ENCODE results near the gene RXRA. TPM values are rescaled to one million over a fixed set of nuclear protein-coding genes. Genes with fewer than 3 reads are reported as not detected.

The RXRA gene
- total and polyA plus RNA-seq, 10 of the 15 experiments (the other 5 are each of a cell fraction or from before 2014, with no cell fraction given): 0.89 to 36.8 (median 11.1) TPM

GRCh38 chr9:134320868-134321471 is 5.3 kb upstream of the RXRA start:
- H3K4me1 ChIP-seq (ENCODE audit: control insufficient read depth, insufficient read depth, low read length): no peaks in the 10 kb centered on the region
- H2AFZ ChIP-seq (ENCODE audit: control insufficient read depth, low read depth, low read length): no peak overlapping the region
- WGBS (ENCODE audit: insufficient coverage, insufficient replicate concordance, low lambda C conversion rate, missing lambda C conversion rate): 5% methylated on average over 22 of the region's 22 CpGs
- H3K4me2 ChIP-seq (ENCODE audit: control insufficient read depth, insufficient read depth): no peak overlapping the region
- in situ Hi-C loops (cut with MboI): no loop called here
- SMC1A ChIA-PET (ENCODE audit: uncharacterized antibody, unreplicated experiment): no interaction called here
- no peaks in the 10 kb centered on the region for H3K36me3 ChIP-seq (ENCODE audit: control insufficient read depth in 2 of 2, insufficient read depth in 2 of 2, low read length in 1 of 2)
- RAD21 ChIA-PET (ENCODE audit: unreplicated experiment): no interaction called here
- ATAC-seq (no peak), DNase-seq (ENCODE audit: low read depth, low spot score) (no peak), FAIRE-seq (no peak)
- no peaks in the 10 kb centered on the region for H4K20me1 ChIP-seq (ENCODE audit: control insufficient read depth, insufficient read depth)
- no TSS peak for BruUV-seq (replicated peaks)
- POLR2A ChIA-PET: no interaction called here
- TF ChIP-seq CBX5 (IDR thresholded peaks at IDR 0.05; ENCODE audit: low read depth) (no peak), RBBP5 (conservative IDR thresholded peaks at IDR 0.05) (no peak), ETV6 (conservative IDR thresholded peaks at IDR 0.05 in 1 of 2, IDR thresholded peaks at IDR 0.05 in 1 of 2; ENCODE audit: borderline replicate concordance in 1 of 2, low read depth in 1 of 2) (no peak), ZSCAN29 (IDR thresholded peaks at IDR 0.05) (no peak), CREB1 (IDR thresholded peaks at IDR 0.05; ENCODE audit: low read depth) (no peak), RFX5 (IDR thresholded peaks at IDR 0.05; ENCODE audit: low read depth, low read length) (no peak), MYC (IDR thresholded peaks at IDR 0.05; ENCODE audit: insufficient read depth, insufficient read length, insufficient replicate concordance, low read length, severe bottlenecking) (no peak), CREM (IDR thresholded peaks at IDR 0.05; ENCODE audit: low read depth) (no peak), IRF5 (IDR thresholded peaks at IDR 0.05; ENCODE audit: borderline replicate concordance) (no peak), NFXL1 (IDR thresholded peaks at IDR 0.05; ENCODE audit: borderline replicate concordance) (no peak), CHD2 (IDR thresholded peaks at IDR 0.05; ENCODE audit: borderline replicate concordance, low read depth, low read length) (no peak), RAD21 (IDR thresholded peaks at IDR 0.05; ENCODE audit: insufficient read depth, low read depth, low read length) (no peak), TAF1 (IDR thresholded peaks at IDR 0.05; ENCODE audit: borderline replicate concordance, low read depth, low read length) (no peak)
- H3K9me3 ChIP-seq (replicated peaks; ENCODE audit: control insufficient read depth, insufficient read depth, low read length): no peaks in the 10 kb centered on the region
- H3K27me3 ChIP-seq (replicated peaks in 1 of 2; ENCODE audit: control insufficient read depth in 2 of 2, insufficient read depth in 2 of 2, low read length in 1 of 2): peaks cover 0 to 3% of the 10 kb centered on the region in 2 experiments; a peak in 3 of 4 replicates
- no peaks in the 10 kb centered on the region for H3K79me2 ChIP-seq (ENCODE audit: control insufficient read depth, insufficient read depth, low read length)
- intact Hi-C loops (cut with micrococcal nuclease; ENCODE audit: unreplicated experiment): no loop called here
- H3K27ac ChIP-seq (ENCODE audit: control insufficient read depth, insufficient read depth): no peak overlapping the region
- CTCF ChIA-PET: no interaction called here
- H3K4me3 ChIP-seq: no peak overlapping the region
- H3K9ac ChIP-seq (ENCODE audit: control insufficient read depth, insufficient read depth, low read length): no peak overlapping the region

All from GM12878 (cell line).